ENCODE measurements around the gene PPARGC1A.

Gene PPARGC1A

DNA sequence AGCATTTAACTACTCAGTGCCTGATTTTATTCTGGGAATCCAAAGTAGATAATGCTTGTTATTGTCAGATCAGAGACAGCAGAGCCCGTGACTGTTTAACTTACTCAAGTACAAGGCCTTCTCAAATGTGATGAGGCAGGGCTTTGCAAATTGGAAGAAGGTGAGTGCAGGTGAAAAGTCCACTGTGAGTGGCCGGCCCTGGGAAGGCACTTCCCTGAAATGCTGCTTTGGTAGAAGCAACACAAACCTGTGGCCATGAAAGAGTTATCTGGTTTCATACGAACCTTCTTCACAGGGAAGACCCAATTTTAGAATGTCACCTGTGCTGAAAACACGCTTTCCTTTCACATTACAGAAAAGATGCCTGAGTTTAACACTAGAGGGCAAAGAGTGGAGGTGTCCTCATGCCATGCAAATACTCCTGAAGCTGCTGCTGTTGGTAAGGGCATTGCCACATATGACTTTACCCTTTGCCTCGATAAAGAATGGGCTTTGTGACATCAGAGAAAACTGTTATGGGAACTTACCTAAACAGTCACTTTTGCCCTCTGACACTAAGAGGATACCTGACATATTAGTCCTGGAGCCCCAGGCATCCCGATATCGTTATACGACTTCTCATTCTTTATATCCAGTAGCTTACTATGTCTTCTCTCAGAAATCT, 8.0 kb downstream of the PPARGC1A start:
- no peak for DNase-seq (ENCODE audit: low read depth)

DNA sequence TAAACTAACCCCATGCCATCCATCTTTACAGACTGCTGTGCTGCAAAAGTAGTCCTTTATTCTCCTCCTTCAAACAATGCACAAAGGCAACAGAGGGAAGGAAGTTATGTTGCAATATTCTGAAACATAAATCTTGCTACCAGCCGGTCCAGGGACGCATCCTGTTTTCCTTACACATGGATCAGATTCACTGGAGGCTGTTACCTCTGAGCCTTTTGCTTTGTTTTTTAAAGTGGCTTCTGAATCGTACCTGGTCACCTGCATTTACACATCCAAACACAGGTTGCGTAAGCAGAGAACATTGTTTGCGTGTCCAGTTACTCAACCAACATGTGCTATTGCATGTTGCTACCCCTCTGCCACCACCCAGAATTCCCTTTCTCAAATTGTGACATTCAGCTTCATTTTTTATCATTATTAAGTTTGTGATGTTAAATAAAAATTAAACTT, 8.8 kb downstream of the PPARGC1A start:
- DNase-seq (ENCODE audit: low read depth), result no peak

DNA sequence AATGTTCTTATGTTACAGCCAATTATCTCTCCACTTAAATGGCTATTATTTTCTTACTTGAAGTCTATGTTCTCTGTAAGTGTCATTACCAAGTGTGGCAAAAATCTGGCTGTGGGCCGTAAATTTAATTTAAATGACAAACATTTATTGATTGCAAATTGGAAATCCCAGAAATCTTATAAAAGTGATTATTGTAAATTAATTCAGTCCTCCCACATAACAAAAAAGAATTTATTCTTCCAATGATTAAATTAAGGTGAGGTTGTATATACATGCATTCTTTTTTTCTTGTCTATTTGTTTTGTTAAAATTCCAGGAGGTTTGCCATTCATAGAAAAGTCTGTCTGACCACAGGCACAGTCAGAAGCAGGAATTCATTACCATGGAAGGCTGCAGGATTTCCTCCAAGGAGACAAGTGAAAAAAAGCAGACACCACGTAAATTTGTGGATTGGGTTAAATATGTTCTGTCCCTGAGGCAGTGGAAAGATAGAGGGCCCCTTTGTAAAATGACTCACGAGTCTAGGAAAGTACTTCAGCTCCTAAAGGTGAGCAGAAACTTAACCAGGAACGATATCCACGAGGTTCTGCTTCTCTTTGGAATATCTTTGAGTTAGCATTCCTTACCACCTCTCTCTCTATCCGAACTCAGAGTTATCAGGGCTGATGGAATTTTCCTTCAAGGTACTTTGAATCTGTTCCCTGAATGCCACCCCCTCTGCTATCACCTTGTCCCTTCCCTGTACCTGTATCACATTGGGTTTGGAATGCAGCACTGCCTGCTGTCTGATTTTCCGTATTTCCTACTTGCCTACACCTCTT, 10.7 kb downstream of the PPARGC1A start:
- DNase-seq (ENCODE audit: low read depth), result no peak

DNA sequence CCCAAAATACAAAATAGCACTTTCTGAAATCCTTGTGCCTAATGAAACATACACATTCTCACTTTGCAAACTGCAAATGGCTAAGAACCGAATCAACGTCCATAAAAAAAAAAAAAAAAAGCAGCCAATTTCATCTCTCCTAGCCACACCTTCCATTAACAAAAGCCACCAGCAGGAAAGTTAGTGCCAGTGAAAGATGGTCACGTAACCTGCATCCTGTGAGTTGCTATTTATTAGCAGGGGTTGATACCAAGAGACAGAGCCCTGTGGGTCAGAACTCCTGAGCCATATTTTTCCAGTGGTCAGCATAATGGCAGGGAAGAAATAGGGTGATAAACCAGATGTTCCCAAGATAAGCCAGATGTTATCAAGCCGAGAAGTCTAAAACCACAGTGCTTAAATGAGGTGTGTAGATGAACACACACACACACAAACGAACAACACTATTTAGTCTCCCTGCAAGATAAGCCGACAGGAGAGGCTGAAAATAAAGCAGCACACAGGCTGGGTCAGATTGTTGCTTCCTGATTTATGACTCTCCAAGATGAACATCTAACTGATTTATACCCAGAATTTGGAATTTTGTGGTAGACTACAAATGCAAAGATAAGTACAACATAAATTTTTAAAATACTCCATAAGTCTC, 11.5 kb downstream of the PPARGC1A start:
- DNase-seq (ENCODE audit: low read depth), result no peak

DNA sequence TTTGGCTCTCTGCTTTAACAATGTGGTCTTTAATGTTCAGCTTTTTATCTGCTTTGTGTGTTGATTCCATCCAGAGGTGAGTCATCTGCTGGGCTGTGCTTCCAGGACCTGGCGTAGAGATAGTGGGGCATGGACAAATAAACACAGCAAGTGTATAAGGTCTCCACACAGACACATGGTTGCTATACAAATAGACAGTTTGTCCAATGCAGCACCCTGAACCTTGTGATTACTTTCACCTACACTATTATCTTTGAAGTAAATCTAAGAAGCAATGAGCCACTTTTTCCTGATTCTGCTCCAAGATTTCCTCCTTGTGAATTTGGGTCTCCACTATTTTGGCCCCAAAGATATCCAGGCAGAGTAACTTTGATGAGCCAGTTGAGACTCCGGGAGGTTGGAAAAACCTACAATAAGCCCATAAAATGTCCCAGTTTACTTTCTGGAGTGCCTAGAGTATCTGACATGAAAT, 12.1 kb downstream of the PPARGC1A start:
- DNase-seq (ENCODE audit: low read depth), result no peak

DNA sequence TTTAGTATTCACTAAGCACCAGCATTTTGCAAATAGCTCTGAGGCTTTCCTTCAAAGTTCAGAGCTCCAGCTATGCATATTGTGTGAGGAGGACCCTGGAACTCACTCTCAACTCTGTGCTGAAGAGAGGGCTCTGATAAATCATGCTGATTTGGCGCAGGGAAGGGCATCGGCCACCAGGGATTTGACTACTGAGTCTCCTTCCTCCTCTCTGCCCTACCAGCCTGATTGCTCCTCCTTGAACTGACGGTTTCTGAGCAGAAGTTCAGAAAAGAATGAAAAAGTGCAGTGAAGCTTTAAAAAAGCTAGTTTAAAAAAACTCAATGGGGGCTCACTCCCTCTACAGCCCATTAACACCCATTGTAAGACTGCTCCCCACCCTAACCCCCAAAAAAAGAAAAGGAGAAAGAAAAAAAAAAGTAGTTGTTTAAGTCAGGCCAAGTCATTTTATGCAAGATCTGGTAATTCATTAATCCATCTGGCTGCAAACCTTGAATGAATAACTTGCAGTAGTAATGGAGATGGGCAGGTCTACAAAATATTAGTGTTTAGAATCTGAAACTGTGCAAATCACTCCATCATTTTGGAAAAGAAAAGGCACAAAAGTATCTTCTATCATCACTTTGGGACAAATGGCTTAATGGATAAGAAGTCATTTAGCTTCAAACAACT, 13.3 kb downstream of the PPARGC1A start:
- no peak for DNase-seq (ENCODE audit: low read depth)

DNA sequence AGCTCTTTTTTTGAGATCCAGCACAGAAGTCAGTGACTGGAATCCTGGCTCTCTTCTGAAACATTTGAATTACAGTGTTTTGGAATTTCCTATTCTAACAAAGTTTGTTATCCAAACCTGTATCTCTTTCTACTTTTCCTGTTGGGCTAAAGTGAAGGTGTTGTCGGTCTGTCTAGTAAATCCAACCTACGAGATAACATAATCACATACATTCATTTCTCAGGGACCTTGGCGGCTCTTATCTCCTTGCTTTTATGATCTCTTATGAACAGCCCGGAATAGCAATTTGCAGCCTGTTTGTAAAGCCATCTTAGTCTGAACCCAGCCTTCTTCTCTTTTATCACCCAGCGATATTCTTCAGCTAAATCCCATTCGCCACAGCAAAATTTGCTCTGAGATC, 14.5 kb downstream of the PPARGC1A start:
- DNase-seq (ENCODE audit: low read depth), result no peak

DNA sequence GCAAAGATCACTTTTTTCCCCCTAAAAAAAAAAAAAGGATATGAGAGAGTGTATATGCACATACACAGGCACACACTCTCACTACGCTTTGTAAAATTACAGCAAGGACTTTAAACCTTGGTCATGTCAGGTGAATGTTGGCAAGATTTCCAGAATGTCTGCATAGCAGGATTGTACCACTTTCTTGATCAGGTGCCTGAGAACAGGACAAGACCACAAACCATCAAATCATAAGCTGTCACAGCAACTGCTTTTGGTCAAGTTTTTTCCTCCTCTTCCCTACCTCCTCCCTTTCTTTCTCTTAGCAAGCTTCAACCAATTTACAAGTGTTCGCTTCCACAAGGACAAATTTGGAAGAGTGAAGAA, 15.3 kb downstream of the PPARGC1A start:
- no peak for DNase-seq (ENCODE audit: low read depth)

DNA sequence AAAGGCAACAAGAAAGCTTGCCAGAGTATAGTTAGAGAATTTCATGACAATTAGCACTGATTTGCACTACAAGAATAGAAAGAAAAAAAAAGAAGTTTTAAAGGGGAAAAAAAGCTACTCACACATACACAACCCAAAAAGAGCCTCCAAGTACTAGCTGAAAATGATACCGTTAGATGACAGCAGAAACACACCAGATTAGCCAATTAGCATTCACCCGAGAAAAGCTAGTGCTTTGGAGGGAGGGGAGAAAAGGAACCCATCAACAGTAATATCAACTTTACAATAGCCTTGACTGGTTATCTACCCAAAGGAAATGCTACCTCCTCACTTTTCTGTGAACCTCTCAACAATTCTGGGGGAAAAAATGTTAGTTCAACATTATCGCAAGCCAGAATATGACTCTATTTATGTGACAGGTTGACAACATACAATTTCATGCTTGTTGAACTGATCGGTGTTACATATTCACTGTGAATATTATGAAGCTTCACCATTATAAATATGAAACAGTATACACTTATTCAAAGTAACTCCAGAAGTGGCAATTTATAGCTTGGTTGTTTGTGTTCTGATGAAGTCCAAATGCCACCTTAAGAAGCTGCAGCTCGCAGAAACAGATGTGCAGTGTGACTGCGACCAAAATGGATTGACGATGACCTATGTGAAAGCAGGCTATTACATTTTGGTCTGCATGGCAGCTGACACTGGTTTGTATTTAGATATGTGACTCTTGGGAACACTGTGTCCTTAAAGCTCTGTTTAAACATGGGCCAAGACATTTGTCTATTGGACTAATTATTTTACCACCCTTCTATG, 15.9 kb downstream of the PPARGC1A start:
- no peak for DNase-seq (ENCODE audit: low read depth)

DNA sequence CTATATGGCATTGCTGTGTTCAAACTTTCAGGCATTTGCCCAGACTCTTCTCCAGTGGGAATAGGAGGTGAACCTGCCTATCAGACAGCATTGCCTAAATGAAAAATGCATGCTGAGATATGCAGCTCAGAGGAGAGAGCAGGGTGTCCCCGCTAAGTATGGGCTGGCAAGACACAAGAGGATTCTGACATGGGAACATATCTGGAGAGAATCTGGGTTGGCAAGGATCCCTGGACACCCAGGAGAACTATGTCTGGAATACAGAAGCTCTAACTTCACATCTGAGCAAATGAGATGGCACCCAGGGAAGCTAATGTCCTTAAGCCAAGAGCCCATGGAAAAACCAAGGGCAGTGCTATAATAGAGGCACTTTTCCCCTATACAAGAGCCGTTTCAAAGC, 18.4 kb downstream of the PPARGC1A start:
- no peak for DNase-seq (ENCODE audit: low read depth)

DNA sequence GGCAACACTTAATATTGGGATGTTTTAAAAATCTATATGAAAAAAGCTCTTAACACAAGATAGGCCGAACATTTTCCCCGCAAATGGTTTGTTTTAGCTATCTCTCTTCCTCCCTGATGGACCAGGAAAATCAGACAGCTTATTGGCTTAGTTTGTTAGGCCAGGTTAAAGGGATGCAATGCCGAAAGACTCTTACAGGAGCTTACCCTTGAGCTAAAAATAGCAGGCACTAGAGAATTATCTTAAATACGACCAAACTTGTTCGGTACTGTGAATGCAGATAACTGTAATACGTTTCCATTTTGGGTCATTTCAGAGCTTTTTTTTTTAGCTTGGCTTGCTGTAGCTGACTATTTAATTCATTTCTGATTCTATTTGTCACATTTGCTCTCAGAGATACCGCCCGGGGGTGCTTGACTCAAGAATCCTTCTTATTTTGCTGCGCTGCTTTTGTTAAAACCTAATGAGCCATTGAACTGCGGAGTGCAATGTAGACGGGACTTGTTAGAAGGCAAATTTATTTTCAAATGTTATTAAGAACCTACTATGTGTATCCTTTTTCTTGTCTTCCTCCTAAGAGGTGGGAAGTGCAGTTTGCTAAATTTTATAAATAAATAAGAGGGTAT, 23.3 kb downstream of the PPARGC1A start:
- DNase-seq (ENCODE audit: low read depth), result no peak

DNA sequence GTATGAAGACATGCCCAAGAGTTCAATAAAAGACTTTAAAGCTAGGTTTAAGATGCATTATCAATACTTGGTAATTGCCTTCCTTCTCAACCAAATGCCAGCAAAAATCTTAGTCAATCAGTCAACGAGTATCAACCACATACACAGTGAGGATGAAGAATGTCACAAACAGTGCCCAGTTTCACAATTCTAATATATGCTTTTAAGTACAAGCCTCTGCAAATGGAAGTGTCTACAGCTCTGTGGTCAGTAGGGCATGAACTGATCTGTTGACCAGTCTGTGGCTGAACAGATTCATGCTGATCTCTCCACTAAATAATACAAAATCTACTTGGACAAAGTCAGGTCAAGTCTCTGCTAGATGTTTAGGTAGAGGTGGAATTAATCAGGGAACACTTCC, 27.9 kb downstream of the PPARGC1A start:
- no peak for DNase-seq (ENCODE audit: low read depth)

DNA sequence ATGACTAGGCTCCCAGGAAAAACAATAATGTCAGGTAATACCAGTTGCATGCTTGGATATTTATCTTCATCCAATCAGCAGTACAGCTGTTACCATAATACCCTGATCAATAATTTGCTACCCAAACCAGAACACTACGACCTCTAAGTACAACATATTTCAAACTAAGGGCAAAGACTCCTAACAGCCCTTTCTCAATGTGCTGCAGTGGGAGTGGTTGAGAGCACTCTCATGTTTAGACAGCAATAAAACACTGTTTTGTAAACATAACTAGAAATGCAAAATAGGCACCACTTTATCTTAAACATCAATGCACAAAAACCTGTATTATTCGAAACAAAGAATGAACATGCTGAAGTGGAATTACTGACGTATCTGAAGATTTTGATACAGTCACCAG, 28.9 kb downstream of the PPARGC1A start:
- no peak for DNase-seq (ENCODE audit: low read depth)

DNA sequence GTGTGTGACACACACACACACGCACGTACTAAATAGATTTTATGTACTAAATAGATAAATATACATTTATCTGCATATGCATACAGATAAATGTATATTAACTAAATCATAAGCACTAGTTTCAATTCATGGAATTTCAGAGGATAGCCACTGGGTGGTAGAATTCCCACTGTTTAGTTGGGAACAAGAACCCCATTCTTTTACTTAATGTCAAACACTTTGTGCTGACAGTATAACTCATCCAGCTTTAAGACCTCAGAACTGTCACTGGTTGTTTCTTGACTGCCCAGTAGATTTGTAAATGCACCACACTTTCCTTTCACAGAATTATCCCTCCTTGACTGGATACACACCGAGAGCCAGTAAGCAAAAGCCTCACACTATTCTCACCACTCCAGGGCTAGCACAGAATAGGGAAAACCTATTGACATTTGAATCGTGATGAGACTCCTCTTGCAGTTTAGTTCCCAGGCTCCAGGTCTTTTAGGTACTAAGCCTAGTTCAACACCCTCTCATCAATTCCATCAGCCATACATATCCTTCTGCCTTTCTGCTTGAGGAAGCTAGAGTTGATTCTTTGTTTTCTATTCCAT, 32.4 kb downstream of the PPARGC1A start:
- no peak for DNase-seq (ENCODE audit: low read depth)

DNA sequence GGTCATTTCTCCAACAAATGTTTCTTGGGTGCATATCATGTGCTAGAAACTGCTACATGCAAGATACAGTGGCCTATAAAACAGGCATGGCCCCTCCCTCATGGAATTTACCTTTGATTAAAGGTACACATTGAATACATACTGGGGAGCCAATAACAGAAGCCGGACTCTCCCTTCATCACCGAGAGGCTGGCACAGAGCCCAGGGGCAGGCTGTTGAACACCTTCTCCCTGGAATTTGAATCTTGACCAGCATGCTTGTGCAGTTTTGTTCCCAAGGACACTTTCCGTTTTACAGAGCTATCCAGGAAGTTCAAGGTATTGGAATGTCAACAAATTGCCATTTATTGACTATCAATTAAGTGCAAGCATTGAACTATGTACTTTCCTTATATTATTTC, 33.2 kb downstream of the PPARGC1A start:
- no peak for DNase-seq (ENCODE audit: low read depth)

DNA sequence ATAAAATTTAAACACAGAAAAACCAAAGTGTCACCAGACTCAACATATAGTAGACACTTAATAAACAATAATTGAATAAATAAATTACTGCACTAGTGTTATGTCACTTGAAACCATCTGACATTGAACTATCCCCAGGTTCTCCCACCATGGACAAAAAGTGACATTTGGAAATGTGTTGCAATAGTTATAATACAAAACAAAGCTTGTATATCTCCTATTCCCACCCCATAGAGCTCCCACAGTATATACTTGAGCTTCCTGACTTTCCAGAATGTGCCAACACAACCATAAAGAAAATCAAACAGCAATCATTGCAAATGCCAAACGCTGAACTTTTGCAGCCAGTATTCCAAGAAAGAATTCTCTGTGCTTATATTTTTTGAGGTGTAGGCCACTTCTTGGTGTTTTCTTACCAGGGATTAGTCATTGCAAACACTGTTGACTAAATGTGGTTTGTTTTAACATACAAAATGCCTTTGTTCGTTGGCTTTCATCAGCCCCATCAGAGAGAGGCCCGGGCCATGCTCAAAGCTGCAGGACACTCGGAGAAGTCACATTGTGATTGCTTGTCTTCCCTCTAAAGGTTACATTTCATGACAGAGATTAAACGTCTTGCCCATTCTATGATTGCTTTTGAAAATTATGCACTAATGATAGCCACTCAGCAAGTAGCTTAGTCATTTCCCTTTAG, 33.8 kb downstream of the PPARGC1A start:
- no peak for DNase-seq (ENCODE audit: low read depth)

DNA sequence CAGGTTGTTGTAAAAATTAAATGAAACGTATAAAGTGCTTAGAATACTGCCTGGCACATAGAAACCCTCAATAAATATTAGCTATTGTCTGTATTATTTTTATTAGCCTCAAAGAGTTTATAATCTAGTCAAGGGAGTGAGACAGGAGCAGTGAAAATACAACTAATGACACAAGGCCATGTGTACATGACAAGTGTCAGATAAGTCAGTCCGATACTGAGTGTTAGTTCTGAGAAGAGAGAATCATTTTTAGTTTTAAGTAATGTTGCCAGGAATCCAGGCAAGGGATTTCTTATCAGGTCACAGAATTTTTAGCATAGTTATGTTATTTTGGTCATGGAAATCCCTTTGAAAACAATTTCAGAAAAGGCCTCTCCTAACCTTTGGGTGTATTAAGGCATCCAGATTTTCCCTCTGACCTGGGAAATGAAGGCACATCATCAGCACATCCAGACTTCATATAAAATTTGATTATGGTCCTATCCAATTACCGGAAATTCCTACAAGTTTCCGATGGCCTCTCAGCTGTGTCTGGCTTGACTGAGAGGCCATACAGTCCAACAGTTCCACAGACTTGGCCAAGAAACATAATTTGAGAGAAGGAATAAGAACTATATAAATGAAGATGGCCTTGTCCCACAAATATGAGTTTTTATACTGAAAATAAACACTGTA, 35.7 kb downstream of the PPARGC1A start:
- no peak for DNase-seq (ENCODE audit: low read depth)

DNA sequence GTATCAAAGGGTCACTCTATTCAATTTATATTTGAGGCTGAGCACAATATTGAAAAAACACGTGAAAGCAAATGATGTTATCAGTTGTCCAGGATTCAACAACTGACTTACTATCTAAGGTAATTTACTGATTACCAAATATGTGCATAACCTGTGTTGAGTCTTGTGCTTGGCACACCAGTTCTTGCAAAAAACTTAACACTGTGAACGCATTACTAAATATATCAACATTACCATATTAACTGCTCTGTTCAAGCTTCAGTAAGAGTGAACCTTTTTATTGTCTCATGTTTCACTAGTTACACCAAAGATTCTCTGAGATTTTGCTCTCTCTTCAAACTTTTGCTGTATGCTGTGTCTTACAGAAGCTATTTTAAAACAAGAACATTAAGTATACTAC, 38.4 kb downstream of the PPARGC1A start:
- no peak for DNase-seq (ENCODE audit: low read depth)

DNA sequence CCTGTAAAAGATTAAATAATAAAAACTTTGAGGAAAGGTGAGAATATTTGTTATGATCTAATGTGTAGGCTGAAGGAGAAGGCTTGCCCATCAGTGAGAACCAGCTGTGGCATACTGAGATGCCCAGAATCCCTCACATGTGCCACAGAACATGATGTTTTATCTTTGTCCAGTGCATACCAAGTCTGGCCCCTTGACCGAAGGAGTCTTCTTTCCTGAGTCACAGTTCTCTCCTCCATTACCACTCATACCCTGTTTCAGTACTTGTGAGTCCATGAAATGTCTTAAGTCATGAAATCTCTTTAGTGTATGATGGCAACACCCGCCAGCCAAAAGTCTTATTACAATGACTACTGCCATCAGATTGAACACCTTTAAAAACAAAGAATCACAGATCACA, 42.7 kb downstream of the PPARGC1A start:
- no peak for DNase-seq (ENCODE audit: low read depth)

DNA sequence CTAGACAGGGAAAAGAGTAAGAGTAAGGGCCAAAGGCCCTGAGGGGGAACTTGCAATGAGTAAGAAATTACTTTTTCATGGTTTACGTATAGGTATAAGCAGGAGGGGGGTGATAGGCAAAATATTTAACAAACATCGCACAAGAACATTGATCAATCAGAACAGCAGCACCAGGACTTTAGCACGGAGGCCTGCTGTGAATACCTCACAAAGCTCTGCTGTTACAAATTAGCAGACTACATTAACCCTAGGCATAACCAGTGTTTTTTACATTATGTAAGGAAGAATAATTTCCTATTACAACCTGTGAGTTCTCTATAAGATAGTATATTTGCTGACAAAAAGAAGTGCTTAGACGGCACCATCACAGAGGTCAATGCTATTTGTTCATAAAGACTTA, 44.9 kb downstream of the PPARGC1A start:
- no peak for DNase-seq (ENCODE audit: low read depth)
